ENCODE data around the gene GZF1. TPM values are rescaled to one million over a fixed set of nuclear protein-coding genes. Genes with fewer than 3 reads are reported as not detected.

Gene GZF1
- total RNA-seq, 1 experiment from 2014 or later = 17.0 TPM

DNA sequence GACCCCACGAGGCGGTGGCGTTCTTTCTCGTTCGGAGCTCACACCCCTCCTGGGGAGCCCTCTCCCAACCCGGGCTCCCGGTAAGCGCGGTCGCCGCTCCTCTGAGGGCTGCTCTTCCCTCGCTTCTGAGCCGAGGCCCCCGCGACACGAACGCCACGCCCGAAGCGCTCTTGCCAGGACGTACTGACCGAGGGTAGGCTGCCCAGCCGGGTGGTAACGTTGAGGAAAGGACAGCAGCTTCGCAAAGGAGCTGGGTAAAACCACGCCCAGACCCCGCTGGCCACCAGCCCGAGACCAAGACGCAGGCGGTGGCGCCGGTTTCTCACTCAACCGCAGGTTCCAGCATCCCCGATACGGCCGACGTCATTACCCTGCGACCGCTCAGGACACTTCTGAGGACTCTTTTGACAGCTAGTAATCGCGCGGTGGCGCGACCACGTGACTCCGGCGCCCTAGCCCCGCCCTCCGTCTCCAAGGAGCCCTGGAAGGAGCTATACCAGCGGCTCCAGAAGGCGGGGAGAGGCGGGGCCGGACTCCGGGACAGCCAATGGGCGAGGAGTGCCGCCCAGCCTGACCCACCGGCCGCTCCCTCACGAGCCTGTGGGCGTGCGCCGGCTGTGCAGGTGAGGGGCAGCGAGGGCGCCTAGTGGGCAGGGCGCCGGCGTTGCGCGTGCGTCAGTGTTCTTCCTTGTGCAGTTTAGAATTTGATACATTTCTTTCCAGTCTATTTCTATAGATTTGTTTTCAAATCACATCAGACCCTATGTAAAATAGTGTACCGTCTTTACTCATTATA is 4.0 kb upstream of the GZF1 start:
- H3K36me3 Mint-ChIP-seq (ENCODE audit: insufficient read depth in 1 of 3, low read depth in 3 of 3) = peaks cover 5 to 16% (median 9%) of the 10 kb centered on the region in 3 experiments; a peak in 6 of 7 replicates
- Histone ChIP-seq H3K56ac (ENCODE audit: insufficient read length, low read depth, low read length) (no peak overlapping the region), H3K14ac (ENCODE audit: insufficient read depth, low read length) (peak overlapping the region; percentile 33; the same call in 1 of the 2 replicates), H2BK12ac (ENCODE audit: insufficient read length, low read depth, low read length) (no peak overlapping the region), H4K20me1 (ENCODE audit: control insufficient read depth, insufficient read depth, insufficient read length) (no peaks in the 10 kb centered on the region), H4K5ac (ENCODE audit: insufficient read length, low read depth, low read length) (no peak overlapping the region), H3K4me2 (ENCODE audit: insufficient read depth, insufficient read length, low read length) (peak overlapping the region; percentile 77), H3K79me2 (ENCODE audit: insufficient read depth, low read length) (peaks cover 1% of the 10 kb centered on the region; the same call in 1 of the 2 replicates), H3K27me3 (ENCODE audit: insufficient read depth, low read length) (no peaks in the 10 kb centered on the region), H3K9me3 (ENCODE audit: control insufficient read depth, low read depth, low read length) (no peaks in the 10 kb centered on the region), H3K23me2 (ENCODE audit: insufficient read length, low read depth, low read length, poor library complexity, severe bottlenecking) (peaks cover 12% of the 10 kb centered on the region), H3K79me1 (ENCODE audit: insufficient read depth, low read depth, low read length, poor library complexity, severe bottlenecking) (no peaks in the 10 kb centered on the region), H3K23ac (ENCODE audit: insufficient read length, low read depth, low read length) (no peak overlapping the region), H2BK20ac (ENCODE audit: low read depth, low read length, poor library complexity, severe bottlenecking) (no peak overlapping the region), H3K4ac (ENCODE audit: low read depth, low read length) (no peak overlapping the region), H2BK15ac (ENCODE audit: low read depth, low read length) (no peak overlapping the region), H2AK5ac (ENCODE audit: insufficient read length, low read length) (no peak overlapping the region), H2BK5ac (ENCODE audit: insufficient read length, low read length) (no peak overlapping the region), H3K9ac (ENCODE audit: extremely low read depth, insufficient read length, low read length) (peak overlapping the region; percentile 23), H4K91ac (ENCODE audit: insufficient read length, low read depth, low read length) (no peak overlapping the region), H3K27ac (ENCODE audit: insufficient read length, low read depth, low read length) (peak overlapping the region; percentile 2), H4K8ac (replicated peaks; ENCODE audit: insufficient read length, low read depth, low read length) (no peak overlapping the region), H3K4me1 (ENCODE audit: insufficient read depth, low read length) (no peaks in the 10 kb centered on the region), H2BK120ac (ENCODE audit: low read depth, low read length, poor library complexity, severe bottlenecking) (no peak overlapping the region), H2AFZ (ENCODE audit: low read length) (no peak overlapping the region), H3K18ac (ENCODE audit: insufficient read length, low read depth, low read length) (peak overlapping the region; percentile 64), H3T11ph (ENCODE audit: low read length) (no peak overlapping the region)
- H3K9me3 Mint-ChIP-seq = no peaks in the 10 kb centered on the region; a peak in 2 of 5 replicates
- peak overlapping the region; percentile 62 to 98 (median 98); a peak in 6 of 7 replicates for H3K27ac Mint-ChIP-seq
- H3K4me1 Mint-ChIP-seq = peaks cover 20 to 21% of the 10 kb centered on the region in 2 experiments
- peak overlapping the region; percentile 83 to 87 for H3K4me3 Mint-ChIP-seq
- H3K27me3 Mint-ChIP-seq (ENCODE audit: low read depth) = no peaks in the 10 kb centered on the region
- WGBS (ENCODE audit: extremely low coverage, insufficient read length, low lambda C conversion rate) = no CpG with 5 or more reads among the region's 71 CpGs
- DNase-seq = peak; percentile 100
- TF ChIP-seq, protein P1, sequence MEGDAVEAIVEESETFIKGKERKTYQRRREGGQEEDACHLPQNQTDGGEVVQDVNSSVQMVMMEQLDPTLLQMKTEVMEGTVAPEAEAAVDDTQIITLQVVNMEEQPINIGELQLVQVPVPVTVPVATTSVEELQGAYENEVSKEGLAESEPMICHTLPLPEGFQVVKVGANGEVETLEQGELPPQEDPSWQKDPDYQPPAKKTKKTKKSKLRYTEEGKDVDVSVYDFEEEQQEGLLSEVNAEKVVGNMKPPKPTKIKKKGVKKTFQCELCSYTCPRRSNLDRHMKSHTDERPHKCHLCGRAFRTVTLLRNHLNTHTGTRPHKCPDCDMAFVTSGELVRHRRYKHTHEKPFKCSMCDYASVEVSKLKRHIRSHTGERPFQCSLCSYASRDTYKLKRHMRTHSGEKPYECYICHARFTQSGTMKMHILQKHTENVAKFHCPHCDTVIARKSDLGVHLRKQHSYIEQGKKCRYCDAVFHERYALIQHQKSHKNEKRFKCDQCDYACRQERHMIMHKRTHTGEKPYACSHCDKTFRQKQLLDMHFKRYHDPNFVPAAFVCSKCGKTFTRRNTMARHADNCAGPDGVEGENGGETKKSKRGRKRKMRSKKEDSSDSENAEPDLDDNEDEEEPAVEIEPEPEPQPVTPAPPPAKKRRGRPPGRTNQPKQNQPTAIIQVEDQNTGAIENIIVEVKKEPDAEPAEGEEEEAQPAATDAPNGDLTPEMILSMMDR (conservative IDR thresholded peaks at IDR 0.05) = no peak
